Inferior parietal cortex (tissue), 1 donor: ENCODE data around the gene MED15.
"Not testable (repeated sequence)": the region's sequence is repeated elsewhere in the genome, so short reads cannot be mapped to it uniquely, and the experiment has no call there.

Source experiments
- DNase-seq: peaks from one replicate; pipeline ENCODE4 v3.0.0-alpha.2; 2016; ENCODE audit errors: extremely low spot score

MED15 gene

GRCh38 chr22:20584029-20584871 is 76.8 kb downstream of the MED15 start:
- no peak for DNase-seq

DNA sequence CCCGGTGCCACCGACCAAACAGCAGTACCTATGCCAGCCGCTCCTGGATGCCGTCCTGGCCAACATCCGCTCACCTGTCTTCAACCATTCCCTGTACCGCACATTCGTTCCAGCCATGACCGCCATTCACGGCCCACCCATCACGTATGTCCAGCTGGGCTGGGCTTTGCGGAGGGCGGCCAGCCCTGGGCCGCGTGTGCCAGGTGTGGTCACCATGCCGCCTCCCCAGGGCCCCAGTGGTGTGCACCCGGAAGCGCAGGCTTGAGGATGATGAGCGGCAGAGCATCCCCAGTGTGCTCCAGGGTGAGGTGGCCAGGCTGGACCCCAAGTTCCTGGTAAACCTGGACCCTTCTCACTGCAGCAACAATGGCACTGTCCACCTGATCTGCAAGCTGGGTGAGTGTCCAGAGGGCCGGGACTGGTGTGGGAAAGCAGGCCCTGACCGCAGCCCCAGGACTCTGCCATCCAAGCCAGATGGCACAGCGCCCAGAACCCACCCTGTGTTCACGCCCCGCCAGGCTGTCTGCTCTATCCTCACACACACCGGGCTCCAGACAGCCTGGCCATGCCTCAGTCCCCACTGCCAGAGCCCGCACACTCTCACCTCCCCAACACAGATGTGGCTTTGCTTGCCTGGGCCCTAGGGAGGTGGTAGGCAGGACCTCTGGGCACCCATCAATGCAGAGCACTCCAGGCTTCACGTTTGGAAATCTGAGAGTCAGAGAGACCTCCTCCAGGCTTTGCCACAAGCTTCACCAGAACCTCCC is 77.6 kb downstream of the MED15 start:
- DNase-seq, result no peak

DNA sequence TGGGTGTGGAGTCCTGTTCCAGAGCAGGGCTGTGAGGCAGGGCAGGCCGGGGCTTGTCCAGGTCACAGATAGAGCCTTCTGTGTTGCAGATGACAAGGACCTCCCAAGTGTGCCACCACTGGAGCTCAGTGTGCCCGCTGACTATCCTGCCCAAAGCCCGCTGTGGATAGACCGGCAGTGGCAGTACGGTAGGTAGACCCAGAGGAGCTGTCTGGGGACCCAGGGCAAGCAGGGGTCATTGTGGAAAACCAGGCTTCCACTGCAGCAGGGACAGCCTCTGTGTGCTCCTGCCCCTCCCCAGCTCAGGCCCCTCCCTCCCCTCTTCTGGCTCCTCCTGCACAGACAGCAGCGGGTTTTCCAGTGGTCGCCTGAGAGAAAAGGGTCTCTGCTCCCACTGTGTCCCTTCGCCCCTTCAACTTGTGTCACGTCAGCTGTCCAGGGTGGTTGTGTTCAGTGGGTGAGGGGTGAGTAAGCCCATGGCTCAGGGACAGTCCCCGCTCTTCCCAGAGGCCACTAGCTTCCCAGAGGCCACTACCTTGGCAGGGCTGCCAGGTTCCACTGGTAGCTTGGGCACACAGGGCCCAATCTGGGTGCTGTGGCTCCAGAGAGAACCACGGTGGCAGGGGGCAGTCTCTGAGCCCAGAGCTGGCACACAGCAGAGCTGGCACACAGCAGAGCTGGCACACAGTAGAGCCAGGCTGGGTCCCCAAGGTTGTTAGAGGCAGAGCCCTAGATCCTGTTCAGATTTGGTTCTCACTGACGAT is 78.4 kb downstream of the MED15 start:
- DNase-seq, result no peak

- no peak for DNase-seq
These were observed 79.0 kb downstream of the MED15 start for GRCh38 chr22:20586403-20586745.

DNA sequence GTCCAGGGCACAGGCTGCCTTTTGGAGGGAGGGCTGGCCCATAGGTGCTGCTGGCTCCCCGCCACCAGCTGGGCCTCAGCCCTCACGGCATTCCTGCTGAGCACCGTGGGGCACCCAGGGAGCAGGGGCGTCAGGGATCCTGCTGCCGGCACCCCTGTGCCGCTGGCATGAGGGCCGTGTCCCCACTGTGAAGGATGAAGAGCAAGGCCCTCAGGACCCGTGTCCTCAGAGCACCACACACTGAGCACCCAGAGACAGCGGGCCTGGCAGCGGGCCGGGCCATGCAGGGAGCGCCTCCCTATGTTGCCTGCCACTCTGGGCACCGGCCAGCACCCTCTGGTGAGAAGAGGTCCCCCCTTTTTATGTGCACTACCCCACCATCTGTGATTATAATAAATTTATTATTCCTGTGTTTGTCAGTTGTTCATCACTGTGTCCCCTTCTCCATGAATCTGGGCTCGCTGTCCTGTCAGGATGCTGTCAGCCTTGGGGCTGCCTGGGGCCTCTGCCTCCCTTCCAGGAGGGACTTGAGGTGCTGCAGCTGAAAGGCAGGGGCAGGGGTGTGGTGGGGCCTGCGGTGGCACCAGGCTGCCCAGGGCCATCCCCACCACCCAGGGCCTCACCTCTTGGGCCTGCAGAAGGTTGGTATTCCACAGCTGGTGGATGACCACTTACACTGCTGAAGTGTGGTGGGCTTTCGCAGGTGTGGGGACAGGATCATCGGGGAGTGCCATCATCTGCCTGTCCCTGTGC is 80.0 kb downstream of the MED15 start:
- DNase-seq, result no peak

- DNase-seq, result no peak
These were observed 80.9 kb downstream of the MED15 start for GRCh38 chr22:20588092-20588842.

GRCh38 chr22:20588843-20589581 is 81.6 kb downstream of the MED15 start:
- no peak for DNase-seq

- DNase-seq, result no peak
These were observed 82.4 kb downstream of the MED15 start for GRCh38 chr22:20589614-20590476.

DNA sequence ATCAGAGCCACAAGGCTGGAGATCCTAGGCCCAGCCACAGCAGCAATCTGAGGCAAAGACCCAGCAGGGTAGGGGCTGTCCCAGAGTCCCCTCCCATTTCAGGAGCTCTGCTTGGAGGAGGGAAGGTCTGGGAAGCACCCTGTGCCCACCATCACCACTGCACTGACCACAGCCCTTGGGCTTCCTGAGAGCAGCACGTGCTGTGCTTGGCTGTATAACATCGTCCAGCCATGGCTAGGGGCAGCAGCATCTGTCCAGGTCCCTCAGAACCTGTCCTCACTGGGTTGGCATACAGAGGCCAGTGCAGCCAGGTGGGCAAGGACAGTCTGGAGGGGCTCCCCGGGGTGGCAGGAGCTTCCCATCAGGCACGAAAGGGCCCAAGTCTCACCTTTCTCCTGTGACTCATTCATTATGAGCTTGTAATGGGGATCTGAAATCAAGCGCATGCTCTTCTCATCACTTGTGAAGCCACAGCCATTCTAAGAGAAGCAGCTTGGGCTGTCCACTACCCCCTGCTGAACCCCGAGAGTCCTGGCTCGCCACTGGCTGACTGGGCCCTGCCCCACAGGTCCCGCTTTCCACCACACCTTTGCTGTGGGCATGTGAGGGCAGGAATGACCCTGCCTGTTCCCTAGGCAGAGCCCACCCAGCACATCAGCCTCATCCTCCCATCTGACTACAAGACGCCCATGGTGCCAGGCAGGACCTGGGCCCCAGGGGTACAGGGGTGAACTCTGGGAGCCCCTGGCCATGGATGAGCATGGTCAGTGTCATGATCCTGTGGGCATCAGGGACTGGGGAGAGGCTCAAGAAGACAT is 83.3 kb downstream of the MED15 start:
- no peak for DNase-seq

- no peak for DNase-seq
These were observed 83.9 kb downstream of the MED15 start for GRCh38 chr22:20591295-20591645.

DNA sequence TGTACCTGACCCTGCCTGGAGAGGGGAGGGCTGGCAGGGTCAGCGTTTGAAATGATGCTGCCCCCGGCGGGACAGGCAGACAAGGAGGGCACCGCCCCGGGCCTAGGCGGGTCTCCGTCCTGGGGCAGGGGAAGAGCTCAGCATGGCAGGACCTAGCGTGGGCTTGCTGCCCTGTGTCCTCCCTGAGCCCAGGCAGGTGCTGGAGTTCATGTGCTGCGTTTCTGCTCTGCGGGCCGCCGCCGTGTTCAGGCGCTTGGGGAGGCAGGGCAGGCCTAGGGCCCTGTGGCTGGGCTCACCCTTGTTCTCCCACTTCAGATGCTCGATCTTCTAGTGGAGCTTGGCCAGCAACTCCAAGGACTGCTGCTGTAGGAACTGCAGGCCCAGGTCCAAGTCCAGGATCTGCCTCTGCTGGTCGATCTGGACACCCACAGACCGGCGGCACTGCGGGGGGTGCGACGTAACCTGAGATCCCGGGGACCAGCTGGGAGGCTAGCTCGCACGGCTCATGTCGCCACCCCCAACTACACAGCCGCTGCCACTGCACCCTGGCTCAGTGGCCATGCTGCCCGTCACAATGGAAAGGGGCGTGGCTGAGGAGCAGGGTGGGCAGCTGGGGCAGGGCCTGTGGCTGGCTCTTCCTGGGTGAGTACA is 84.4 kb downstream of the MED15 start:
- DNase-seq, result no peak

DNA sequence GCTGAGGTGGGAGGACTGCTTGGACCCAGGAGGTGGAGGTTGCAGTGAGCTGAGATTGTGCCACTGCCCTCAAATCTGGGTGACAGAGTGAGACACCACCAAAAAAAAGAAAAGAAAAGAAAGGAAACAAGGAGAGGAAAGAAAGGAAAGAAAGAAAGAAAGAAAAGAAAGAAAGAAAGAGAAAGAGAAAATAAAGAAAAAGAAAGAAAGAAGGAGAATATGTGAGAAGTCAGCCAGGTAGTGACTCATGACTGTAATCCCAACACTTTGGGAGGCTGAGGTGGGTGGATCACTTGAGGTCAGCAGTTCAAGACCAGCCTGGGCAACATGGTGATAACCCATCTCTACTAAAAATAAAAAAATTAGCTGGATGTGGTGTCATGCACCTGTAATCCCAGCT is 86.6 kb downstream of the MED15 start:
- DNase-seq, result not testable (repeated sequence)

- DNase-seq, result not testable (repeated sequence)
These were observed 87.1 kb downstream of the MED15 start for GRCh38 chr22:20594486-20594885.

DNA sequence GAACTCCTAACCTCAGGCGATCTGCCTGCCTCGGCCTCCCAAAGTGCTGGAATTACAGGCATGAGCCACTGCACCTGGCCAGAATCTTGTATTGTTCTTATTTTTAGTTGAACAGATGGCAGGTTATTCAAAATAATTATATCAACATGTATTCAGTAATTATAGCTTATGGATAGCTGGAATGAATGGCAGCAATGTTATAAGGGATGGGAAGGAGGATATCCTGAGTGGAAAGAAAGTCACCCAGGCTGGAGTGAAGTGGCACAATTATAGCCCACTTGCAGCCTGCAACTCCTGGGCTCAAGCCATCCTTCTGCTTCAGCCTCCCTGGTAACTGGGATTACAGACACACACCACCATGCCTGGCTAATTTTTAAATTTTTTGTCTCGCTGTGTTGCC is 88.1 kb downstream of the MED15 start:
- no peak for DNase-seq

DNA sequence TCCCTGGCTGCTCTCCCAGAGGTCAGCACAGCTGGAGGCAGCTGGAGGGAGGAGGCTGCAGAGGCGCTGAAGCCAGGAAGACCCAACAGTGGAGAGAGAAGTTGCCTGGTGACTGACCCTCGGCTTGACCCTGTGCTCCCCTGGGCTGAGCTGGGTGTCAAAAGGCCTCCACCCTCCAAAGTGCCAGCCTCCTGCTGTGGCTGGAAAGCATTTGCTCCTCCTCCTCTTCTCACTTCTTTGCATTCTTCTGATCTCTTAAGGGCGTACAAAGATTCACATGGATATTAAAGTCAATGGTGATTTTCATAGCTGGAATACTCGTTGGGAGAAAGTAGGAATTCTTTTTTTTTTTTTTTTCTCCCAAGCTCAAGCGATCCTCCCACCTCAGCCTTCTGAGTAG is 91.7 kb downstream of the MED15 start:
- no peak for DNase-seq

- no peak for DNase-seq
These were observed 92.8 kb downstream of the MED15 start for GRCh38 chr22:20600137-20600673.

DNA sequence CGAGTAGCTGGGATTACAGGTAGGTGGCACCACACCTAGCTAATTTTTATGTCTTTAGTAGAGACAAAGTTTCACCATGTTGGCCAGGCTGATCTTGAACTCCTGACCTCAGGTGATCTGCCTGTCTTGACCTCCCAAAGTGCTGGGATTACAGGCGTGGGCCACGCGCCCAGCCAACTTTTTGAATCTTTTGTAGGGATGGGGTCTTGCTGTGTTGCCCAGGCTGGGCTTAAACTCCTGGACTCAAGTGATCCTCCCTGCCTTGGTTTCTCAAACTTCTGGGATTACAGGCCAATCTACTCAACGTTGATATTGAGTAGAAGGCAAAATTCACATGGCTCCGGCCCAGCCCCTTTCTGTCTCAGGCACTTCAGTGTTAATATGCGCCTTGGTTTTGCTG is 93.9 kb downstream of the MED15 start:
- no peak for DNase-seq
